ENCODE results near the gene KRT17. TPM values are rescaled to one million over a fixed set of nuclear protein-coding genes. Genes with fewer than 3 reads are reported as not detected.
A peak's percentile ranks its signal among the peaks of the same experiment; 100 is the strongest.

KRT17 gene
- 10 to 100 TPM; 14.2 to 85.6 TPM for total RNA-seq
- 10 to 100 TPM in 1 of 6 donors, 1 to 10 TPM in 5; 4.1 to 28.1 (median 5.0) TPM for polyA plus RNA-seq (ENCODE audit: insufficient read length in 6 of 6)
- long read RNA-seq, donor 1, partial matches to known transcripts, result 0 of 2 reads
- long read RNA-seq, donor 1, other reads (novel, unspliced or antisense), result 0 of 2 reads
- long read RNA-seq, donor 2, result 0 reads
- long read RNA-seq, donor 3, partial matches to known transcripts, result 0 of 4 reads
- long read RNA-seq, donor 3, other reads (novel, unspliced or antisense), result 0 of 4 reads
- long read RNA-seq, donor 4, transcript KRT17-209 (8 exons, 1,651 nt), result major isoform, 146 of 162 reads
- long read RNA-seq, donor 4, partial matches to known transcripts, result 4 of 162 reads
- long read RNA-seq, donor 4, other reads (novel, unspliced or antisense), result 11 of 162 reads
- long read RNA-seq, donor 5, partial matches to known transcripts, result 0 of 2 reads
- long read RNA-seq, donor 5, other reads (novel, unspliced or antisense), result 0 of 2 reads
- long read RNA-seq, donor 6, partial matches to known transcripts, result 0 of 3 reads
- long read RNA-seq, donor 6, other reads (novel, unspliced or antisense), result 0 of 3 reads
- long read RNA-seq, donor 7, partial matches to known transcripts, result 0 of 2 reads
- long read RNA-seq, donor 7, other reads (novel, unspliced or antisense), result 0 of 2 reads
- long read RNA-seq, donor 8, partial matches to known transcripts, result 0 of 1 reads
- long read RNA-seq, donor 8, other reads (novel, unspliced or antisense), result 0 of 1 reads
- long read RNA-seq, donor 9, result 0 reads
- long read RNA-seq, donor 10, transcript KRT17-209 (8 exons, 1,651 nt), result major isoform, 35 of 39 reads
- long read RNA-seq, donor 10, partial matches to known transcripts, result 1 of 39 reads
- long read RNA-seq, donor 10, other reads (novel, unspliced or antisense), result 3 of 39 reads
- long read RNA-seq, donor 11, result 0 reads
- long read RNA-seq, donor 12, partial matches to known transcripts, result 0 of 1 reads
- long read RNA-seq, donor 12, other reads (novel, unspliced or antisense), result 0 of 1 reads

DNA sequence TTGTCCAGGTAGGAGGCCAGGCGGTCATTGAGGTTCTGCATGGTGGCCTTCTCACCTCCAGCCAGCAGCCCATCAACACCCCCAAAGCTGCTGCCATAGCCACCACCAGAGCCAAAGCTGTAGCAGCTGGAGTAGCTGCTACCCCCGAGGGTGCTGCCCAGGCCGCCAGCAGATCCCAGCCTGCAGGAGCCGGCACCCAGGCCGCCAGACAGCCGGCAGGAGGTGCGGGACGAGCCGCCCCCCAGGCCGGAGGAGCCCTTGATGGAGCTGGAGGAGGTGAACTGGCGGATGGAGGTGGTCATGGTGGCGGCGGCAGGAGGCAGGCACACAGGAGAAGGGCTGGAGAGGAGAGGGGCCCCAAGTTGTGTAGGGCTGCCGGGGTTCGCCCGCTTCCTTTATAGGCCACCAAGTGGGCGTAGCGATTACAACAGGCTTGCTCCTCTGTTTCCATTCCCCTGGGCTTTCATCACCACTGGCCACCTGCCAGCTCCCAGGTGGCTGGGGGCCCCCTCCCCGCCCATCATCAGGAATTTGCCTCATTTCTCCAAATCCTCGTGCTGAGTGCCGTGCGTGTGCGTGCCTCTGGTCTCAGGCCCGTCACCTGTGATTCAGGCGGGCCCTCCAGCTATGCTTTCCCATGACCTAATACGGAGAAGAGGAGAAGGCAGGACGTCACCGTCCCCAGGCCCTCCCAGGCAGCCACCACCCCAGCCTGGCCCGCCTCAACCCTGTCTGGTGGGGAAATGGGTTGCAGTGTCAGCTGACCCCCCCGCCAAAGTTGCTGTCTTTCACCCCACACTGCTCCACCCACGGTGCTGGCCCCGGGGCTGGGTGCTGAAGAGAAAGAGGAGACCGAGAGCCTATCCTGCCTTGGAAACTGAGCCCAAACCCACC lies at the start of gene KRT17:
Gene KRT17, minus strand, starts transcription at position 368 of the 894 bp plus-strand sequence. Its CDS starts 66 bp downstream, at position 302.
- ATAC-seq (peak; percentile 59), DNase-seq (peak in 2 of 4 donors; percentile 77 to 79)
- Histone ChIP-seq H3K27ac (no peak within 1 kb of the TSS), H3K9me3 (no peaks in the 10 kb centered on the region), H3K36me3 (no peaks in the 10 kb centered on the region), H3K4me1 (no peaks in the 10 kb centered on the region), H3K27me3 (peaks cover 0 to 22% of the 10 kb centered on the region in 2 donors), H3K4me3 (no peak within 1 kb of the TSS)
- TF ChIP-seq, protein P1, sequence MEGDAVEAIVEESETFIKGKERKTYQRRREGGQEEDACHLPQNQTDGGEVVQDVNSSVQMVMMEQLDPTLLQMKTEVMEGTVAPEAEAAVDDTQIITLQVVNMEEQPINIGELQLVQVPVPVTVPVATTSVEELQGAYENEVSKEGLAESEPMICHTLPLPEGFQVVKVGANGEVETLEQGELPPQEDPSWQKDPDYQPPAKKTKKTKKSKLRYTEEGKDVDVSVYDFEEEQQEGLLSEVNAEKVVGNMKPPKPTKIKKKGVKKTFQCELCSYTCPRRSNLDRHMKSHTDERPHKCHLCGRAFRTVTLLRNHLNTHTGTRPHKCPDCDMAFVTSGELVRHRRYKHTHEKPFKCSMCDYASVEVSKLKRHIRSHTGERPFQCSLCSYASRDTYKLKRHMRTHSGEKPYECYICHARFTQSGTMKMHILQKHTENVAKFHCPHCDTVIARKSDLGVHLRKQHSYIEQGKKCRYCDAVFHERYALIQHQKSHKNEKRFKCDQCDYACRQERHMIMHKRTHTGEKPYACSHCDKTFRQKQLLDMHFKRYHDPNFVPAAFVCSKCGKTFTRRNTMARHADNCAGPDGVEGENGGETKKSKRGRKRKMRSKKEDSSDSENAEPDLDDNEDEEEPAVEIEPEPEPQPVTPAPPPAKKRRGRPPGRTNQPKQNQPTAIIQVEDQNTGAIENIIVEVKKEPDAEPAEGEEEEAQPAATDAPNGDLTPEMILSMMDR (IDR thresholded peaks at IDR 0.05), result no peak
- intact Hi-C loops (cut with DNase I), result no loop called here

DNA sequence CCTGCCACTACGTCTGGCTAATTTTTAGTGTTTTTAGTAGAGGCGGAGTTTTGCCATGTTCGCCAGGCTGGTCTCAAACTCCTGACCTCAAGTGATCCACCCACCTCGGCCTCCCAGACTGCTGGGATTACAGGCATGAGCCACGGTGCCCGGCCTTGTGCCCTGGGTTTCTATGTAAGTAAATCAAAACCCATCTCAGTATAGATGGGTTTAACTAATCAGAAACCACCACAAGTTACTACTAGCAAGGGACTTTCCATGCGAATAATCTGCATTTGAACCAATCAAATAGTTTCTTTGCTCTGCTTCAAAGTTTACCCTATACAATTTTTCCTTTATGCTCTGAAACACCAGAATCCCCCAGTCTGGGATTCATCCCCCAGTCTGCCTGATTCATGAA lies 47.8 kb upstream of the KRT17 start:
- no peaks in the 10 kb centered on the region for H3K27me3 ChIP-seq
- H3K4me1 ChIP-seq, result peaks cover 6 to 51% of the 10 kb centered on the region in 2 donors
- TF ChIP-seq, protein P1 (IDR thresholded peaks at IDR 0.05), result no peak
- no peaks in the 10 kb centered on the region for H3K36me3 ChIP-seq
- ATAC-seq (no peak), DNase-seq (no peak)
- H3K9me3 ChIP-seq, result no peaks in the 10 kb centered on the region
- no peak overlapping the region for H3K27ac ChIP-seq
- intact Hi-C loops (cut with DNase I), result no loop called here
- no peak overlapping the region for H3K4me3 ChIP-seq

DNA sequence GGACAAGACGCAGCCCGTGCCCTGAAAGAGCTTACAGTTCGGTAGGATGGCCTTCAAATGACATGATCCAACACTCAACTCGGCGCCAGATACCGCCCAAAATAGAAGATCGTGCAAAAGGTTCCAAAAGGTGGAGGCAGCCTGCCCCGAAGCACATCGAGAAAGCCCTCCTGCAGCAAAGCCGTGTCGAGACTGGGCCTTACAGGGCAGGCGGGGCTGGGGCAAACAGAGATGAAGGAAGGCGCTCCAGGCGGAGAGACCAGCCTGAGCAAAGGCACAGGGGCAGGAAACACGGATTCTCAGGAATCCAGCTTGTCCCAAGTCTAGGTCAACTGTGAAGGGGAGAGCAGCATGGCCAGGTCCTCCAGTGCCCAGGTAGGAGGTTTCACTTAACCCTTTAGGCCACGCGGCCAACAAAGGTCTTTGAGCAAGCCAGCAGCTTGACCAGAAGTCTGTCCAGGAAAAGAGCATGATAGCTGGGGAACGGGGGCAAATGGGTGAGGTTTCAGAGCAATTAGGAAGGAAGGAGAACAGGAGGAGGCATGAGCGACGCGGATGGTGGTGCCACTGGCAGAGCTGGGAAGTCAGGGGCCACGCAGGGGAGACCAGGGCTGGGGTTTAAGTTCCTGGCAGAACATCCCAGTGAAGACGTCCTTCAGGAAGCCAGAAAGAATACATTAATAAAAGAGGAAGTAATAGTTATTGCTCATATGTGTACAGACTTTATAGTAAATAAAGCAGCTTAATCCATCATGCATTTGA lies 43.1 kb upstream of the KRT17 start:
- ATAC-seq (no peak), DNase-seq (no peak)
- Histone ChIP-seq H3K36me3 (no peaks in the 10 kb centered on the region), H3K27ac (peak overlapping the region; percentile 81 to 88), H3K27me3 (no peaks in the 10 kb centered on the region), H3K4me1 (peaks cover 11 to 42% of the 10 kb centered on the region in 2 donors), H3K9me3 (no peaks in the 10 kb centered on the region), H3K4me3 (peak overlapping the region in 1 of 2 donors; percentile 44)
- intact Hi-C loops (cut with DNase I), result loop anchor here in 1 of 2 donors (10.0 kb wide), 1 partner anchor 863 kb away; no protein-coding TSS in a partner anchor
- TF ChIP-seq, protein P1 (IDR thresholded peaks at IDR 0.05), result no peak

DNA sequence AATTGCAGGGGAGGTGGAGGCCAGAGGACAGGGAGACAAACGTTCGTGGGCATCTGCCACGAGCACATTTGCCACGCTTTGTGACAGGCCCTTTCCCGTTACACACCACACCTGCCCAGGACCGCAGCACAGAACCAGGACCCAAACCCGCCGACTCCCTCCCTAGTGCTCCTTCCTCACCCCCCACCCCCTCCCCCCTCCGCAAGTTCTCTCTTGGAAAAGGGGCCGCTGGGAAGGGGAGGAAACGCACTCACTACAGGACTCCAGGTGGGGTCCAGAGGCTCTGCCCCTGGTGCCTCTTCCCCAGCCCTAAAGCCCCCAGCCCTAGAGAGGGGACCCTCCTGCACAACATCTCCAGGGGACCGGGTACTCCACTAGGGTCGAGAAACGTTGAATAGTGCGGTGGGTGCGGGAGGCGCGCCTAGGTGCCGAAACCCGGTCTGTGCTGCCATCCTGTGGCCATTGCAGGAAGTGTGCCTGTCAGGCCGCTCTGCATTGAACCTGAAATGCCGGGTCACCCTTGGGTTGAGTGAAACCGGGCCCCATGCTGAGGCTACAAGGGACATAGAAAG lies 42.4 kb upstream of the KRT17 start:
- TF ChIP-seq, protein P1 (IDR thresholded peaks at IDR 0.05), result peak; percentile 92 to 97
- intact Hi-C loops (cut with DNase I), result loop anchor here in 1 of 2 donors (10.0 kb wide), 1 partner anchor 862 kb away; no protein-coding TSS in a partner anchor
- DNase-seq, result peak in 3 of 4 donors; percentile 83 to 94 (median 87)
- peak; percentile 85 for ATAC-seq
- peaks cover 11 to 42% of the 10 kb centered on the region in 2 donors for H3K4me1 ChIP-seq
- H3K9me3 ChIP-seq, result no peaks in the 10 kb centered on the region
- H3K36me3 ChIP-seq, result no peaks in the 10 kb centered on the region
- no peaks in the 10 kb centered on the region for H3K27me3 ChIP-seq
- peak overlapping the region; percentile 81 to 88 for H3K27ac ChIP-seq
- H3K4me3 ChIP-seq, result peak overlapping the region; percentile 39 to 44
